Hindlimb muscle (tissue), 1 donor: Measurements from ENCODE around the gene PAK4. TPM values are rescaled to one million over a fixed set of nuclear protein-coding genes. Genes with fewer than 3 reads are reported as not detected.
"Not testable (repeated sequence)": the region's sequence is repeated elsewhere in the genome, so short reads cannot be mapped to it uniquely, and the experiment has no call there.

ENCODE experiments used
- DNase-seq: peaks from one replicate; pipeline ENCODE4 v3.0.0-alpha.2; 2013
- polyA plus RNA-seq: library from polyadenylated mRNA; unstranded; fragments of 120-200 nt; gene quantifications from one replicate; pipeline ENCODE4 v1.2.1, GENCODE V29; 2013; ENCODE audit not compliant: insufficient read length

PAK4 gene
- polyA plus RNA-seq, 1 donor: 23.0 TPM

DNA sequence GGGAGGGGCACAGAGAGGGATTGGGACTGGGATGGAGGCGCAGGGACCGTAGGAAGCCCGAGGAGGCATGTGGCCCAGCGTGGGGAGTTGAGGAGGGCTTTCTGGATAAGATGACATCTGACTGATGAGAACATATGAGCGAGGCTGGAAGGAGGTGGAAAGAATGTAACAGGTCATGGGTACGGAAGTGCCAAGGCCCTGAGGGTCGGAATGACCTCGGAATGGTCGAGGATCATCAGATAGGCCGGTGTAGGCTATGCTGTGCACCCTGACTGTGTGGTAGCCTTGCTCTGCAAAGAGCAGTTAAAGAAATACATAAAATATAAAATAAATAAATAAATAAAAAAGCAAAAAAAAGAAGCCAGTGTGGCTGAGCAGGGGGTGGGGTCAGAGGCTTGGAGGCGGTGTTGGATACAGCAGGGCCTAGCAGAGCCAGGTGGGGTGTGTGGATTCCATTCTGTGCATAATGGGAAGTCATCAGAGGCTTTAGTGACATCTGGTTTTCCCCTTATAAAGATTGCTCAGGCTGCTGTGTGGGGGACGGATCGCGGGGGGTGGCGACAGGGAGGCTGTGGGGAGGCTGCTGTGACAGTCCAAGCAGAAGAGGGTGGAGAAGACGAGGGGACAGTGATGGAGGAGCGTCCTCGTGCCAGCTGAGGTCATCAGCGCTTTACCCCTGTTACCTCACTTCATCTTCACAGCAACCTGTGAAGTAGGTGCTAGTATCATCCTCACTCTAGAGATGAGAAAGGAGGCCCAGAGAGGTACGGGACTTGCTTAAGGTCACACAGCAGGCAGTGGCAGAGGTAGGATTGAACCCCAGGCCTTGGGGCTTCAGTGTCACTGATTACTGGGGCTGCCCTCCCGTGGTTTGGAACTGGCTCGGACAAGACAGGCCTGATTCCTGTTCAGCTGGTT is 5.0 kb downstream of the PAK4 start:
- peak; percentile 77 for DNase-seq

GRCh38 chr19:39131255-39131755 is 5.7 kb downstream of the PAK4 start:
- DNase-seq: peak; percentile 69

GRCh38 chr19:39132344-39132969 is 6.9 kb downstream of the PAK4 start:
- DNase-seq: no peak

- DNase-seq: no peak
Measured at GRCh38 chr19:39133431-39134270, 8.1 kb downstream of the PAK4 start.

- DNase-seq: no peak
Measured at GRCh38 chr19:39135701-39136100, 10.1 kb downstream of the PAK4 start.

- no peak for DNase-seq
Measured at GRCh38 chr19:39136225-39136940, 10.8 kb downstream of the PAK4 start.

DNA sequence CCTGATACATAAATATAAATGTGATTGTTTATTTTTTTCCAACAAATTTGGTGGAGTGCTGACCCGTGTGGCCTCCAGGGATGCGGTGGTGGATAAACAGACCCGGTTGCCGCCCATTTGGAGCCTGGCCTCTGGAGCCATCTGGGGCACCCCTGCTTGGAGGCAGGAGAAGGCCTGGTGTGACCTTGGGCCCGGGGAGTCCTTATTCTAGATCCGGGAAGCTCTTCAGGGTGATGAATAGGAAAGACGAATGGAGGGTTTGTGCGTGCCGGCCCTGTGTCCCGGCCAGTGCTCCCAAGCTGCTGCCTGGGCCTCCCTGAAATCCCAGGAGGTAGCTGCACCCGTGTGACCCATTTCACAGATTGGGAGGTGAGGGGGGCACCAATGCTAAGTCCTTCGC is 11.5 kb downstream of the PAK4 start:
- no peak for DNase-seq

DNA sequence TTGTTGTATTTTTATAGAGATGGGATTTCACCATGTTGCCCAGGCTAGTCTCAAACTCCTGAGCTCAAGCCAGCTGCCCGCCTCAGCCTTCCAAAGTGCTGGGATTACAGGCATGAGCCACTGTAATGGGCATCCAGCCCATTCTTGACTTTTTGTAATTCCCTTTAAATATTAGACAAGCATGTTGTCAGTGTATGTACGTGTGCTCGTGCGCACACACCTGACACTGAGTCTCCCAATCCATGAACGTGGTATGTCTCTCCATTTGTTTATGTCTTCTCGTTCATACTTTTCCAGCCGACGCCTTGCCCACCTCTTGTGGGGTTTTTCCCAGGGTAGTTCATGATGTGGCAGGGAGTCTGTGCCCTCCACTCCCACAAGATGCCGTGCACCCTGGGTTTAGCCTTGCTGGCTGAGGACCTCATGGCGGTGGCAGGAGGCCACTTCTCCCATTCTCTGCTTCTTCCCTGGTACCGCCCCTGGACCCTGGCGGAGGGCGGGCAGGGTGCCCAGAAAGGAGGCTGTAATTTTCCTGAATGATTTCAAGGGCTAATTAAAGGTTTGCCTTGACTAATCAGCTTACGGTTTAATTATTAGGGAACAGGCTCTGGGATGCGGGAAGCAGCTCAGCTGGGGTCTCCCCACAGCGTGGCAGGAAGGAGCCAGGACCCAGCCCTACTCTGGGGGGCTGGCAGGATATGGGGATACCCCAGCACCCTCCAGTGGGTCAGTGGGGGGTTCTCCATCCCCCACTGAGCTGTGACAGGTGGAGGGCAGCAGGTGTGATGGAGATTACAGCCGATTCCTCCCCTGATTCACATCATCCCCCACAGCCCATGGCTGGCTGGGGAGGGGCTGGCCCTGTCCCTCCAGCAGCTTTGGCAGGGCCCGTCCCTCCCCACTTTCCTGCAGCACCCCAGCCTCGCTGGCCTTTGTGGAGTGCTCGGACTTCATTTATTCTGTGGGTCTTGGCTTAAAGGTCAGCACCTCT is 12.9 kb downstream of the PAK4 start:
- DNase-seq: no peak

- DNase-seq: no peak
Measured at GRCh38 chr19:39139305-39139874, 13.8 kb downstream of the PAK4 start.

DNA sequence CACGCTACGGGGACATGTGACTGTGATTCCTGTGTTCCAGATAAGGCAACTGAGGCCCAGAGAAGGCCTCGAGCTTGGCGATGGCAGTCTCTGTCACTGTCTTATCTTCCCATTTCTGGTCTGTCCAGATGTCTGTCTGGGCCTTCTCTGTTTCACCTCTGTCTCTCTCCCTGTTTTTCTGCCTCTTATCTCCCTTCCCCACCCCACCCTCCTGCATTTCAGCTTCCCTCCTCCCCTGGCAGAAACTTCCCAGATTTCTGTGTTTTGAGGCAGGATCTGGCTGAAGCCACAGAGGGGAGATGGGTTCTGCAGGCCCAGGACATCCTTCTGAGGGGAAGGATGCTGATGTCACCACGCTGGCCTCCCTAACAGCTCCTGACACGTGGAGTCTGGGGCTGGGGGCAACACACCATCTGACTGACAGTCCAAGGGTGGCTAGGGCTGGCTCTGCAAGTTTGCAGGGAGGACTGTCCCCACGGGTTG is 14.4 kb downstream of the PAK4 start:
- no peak for DNase-seq

DNA sequence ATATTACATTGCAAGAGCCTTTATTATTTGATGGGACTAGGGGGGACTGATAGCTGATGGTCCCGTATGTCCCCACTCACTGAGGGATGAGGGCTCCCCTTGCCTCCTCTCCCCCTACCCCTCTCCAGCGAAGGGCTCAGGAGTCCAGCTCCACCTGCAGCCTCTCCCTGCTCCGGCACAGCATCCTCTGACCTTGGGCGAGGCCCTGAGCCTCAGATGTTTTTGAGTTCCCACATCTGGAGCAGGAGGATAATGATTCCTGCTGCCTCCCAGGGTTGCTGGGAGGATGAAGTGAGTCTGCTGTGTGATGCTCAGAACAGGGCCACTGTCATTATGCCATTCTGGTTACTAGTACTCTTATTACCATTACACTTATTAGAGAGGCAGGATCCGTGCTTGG is 15.0 kb downstream of the PAK4 start:
- DNase-seq: no peak

- DNase-seq: no peak
Measured at GRCh38 chr19:39141929-39142328, 16.3 kb downstream of the PAK4 start.

DNA sequence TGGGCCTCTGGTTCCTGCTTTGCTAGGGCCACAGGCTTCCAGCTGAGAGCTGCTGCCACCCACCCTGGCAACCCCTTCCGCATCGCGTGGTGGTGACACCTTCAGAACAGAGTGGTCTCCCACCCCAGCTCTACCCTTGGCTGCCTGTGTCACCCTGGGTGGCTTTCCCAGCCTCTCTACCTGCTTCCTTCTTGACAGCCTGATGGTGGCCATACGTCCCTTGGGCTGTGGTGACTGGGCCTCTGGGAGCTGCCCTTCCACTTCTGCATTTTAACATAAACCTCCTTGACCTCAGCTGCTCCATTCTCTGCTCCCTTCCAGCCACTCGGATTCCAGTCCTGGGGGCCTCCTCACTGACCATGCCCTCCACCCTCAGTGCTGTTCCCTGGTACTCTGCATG is 17.0 kb downstream of the PAK4 start:
- no peak for DNase-seq

DNA sequence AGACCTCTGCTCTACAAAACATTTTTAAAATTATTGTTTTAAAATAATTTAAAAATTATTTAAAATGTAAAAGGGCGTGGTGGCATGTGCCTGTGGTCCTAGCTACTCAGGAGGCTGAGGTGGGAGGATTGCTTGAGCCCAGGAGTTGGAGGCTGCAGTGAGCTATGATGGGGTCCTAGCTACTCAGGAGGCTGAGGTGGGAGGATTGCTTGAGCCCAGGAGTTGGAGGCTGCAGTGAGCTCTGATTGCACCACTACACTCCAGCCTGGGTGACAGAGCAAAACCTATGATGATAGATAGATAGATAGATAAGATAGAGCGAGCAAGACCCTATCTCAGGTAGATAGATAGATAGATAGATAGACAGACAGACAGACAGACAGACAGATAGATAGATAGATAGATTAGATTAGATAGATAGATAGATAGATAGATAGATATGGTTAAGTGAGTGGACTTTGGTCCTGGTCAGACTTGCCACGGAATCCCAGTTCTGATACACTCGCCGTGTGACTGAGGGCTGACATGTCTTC is 18.2 kb downstream of the PAK4 start:
- not testable (repeated sequence) for DNase-seq

- DNase-seq: no peak
Measured at GRCh38 chr19:39144290-39145071, 18.9 kb downstream of the PAK4 start.

- no peak for DNase-seq
Measured at GRCh38 chr19:39145180-39145953, 19.8 kb downstream of the PAK4 start.

DNA sequence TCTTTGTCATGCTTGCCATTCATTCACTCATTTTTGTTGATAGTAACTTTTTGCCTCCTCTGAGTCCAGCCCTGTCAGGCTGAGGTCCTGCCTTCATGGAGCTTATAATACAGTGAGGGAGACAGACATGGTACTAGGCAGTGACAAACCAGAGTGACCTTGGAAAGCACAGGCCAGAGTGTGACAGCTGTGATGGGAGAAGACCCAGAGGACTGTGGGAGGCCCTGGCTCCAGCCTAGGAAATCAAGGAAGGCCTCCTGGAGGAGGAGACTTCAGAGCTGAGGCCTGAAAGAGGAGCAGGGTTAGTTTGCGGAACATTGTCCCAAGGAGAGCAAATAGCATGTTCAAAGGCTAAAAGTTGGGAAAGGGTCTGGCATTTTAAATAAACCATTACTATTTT is 20.5 kb downstream of the PAK4 start:
- DNase-seq: no peak

- DNase-seq: no peak
Measured at GRCh38 chr19:39146686-39147450, 21.3 kb downstream of the PAK4 start.
